ENCODE measurements around the gene SNX27.

DNA sequence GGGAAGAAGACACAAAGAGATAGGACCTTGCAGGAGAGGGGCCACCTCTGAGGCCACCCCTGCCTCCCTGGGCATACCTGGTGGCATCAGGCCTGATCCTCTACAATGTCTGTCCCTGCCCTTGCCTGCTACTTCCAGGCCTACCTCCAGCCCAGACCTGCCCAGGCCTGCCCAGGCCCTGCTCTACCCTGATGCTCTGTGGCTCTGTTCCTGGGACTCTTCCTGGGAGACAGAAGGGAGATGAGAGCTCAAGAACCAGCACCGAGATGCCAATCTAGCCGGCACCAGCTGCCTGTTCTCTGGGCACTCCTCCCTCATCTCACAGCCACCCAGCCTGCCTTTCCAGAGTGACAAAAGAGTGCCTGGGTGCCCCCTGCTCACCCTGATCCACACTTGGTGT lies 102.0 kb downstream of the SNX27 start:
- no peak for TF ChIP-seq CTCF (IDR thresholded peaks at IDR 0.05)
- TF ChIP-seq POLR2A (IDR thresholded peaks at IDR 0.05), result no peak

Measured in testis (tissue), 2 donors.